ENCODE results near the gene NTM. TPM values are rescaled to one million over a fixed set of nuclear protein-coding genes. Genes with fewer than 3 reads are reported as not detected.

Gene NTM
- total RNA-seq, 1 experiment from 2014 or later: not detected

DNA sequence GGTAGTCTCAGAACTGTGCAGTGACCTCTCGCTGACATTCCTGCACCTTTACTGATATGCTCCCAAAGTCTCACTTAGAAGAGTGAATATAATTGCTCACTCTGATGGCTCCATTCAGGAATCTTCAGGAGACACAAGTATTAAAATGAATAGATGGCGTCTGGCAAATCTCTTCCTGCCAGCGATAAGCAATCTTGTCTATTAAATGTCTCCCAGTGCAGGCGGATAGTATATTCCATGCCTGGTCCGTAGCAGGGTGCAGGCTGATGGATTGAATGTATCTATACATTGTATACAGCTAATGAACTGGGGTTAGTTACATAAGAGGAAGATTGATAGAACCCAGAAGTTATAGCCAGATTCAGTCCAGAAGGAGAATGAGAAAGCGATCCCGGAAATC lies 575.3 kb downstream of the NTM start:
- ATAC-seq (no peak), DNase-seq (ENCODE audit: low read depth, low spot score) (no peak)
- Histone ChIP-seq H3K9ac (ENCODE audit: low read length) (no peak overlapping the region), H3K4me2 (ENCODE audit: low read length) (no peak overlapping the region), H3K9me2 (ENCODE audit: insufficient read depth) (no peaks in the 10 kb centered on the region), H3K27me3 (ENCODE audit: insufficient read depth, low read length) (no peaks in the 10 kb centered on the region), H4K20me1 (ENCODE audit: insufficient read depth) (no peaks in the 10 kb centered on the region), H3K79me2 (ENCODE audit: insufficient read depth, low read length) (no peaks in the 10 kb centered on the region), H3K4me3 (replicated peaks in 1 of 2; ENCODE audit: low read depth in 1 of 2, low read length in 2 of 2) (no peak overlapping the region), H3K4me1 (ENCODE audit: control insufficient read depth in 1 of 2, insufficient read depth in 2 of 2, low read length in 2 of 2) (no peaks in the 10 kb centered on the region), H3K36me3 (ENCODE audit: control insufficient read depth in 1 of 2, insufficient read depth in 2 of 2, low read length in 2 of 2) (no peaks in the 10 kb centered on the region), H2AFZ (ENCODE audit: low read depth, low read length, poor library complexity, severe bottlenecking) (no peak overlapping the region), H3K9me3 (ENCODE audit: control insufficient read depth in 1 of 2, insufficient read depth in 1 of 2, low read depth in 1 of 2, low read length in 2 of 2) (peaks cover 5 to 14% of the 10 kb centered on the region in 2 experiments; a peak in 2 of 4 replicates), H3K27ac (ENCODE audit: low read depth, low read length) (no peak overlapping the region)
- TF ChIP-seq, protein P1, sequence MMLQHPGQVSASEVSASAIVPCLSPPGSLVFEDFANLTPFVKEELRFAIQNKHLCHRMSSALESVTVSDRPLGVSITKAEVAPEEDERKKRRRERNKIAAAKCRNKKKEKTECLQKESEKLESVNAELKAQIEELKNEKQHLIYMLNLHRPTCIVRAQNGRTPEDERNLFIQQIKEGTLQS (IDR thresholded peaks at IDR 0.05): no peak
- TF ChIP-seq JUND (IDR thresholded peaks at IDR 0.05) (no peak), SRF (IDR thresholded peaks at IDR 0.05; ENCODE audit: low read depth) (no peak), EZH2phosphoT487 (IDR thresholded peaks at IDR 0.05; ENCODE audit: borderline replicate concordance) (no peak), ELF1 (IDR thresholded peaks at IDR 0.05; ENCODE audit: borderline replicate concordance, low read depth) (no peak), ZNF274 (IDR thresholded peaks at IDR 0.05; ENCODE audit: low read depth, low read length) (no peak)
- TF ChIP-seq, protein P2, sequence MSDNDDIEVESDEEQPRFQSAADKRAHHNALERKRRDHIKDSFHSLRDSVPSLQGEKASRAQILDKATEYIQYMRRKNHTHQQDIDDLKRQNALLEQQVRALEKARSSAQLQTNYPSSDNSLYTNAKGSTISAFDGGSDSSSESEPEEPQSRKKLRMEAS (IDR thresholded peaks at IDR 0.05): no peak
- TF ChIP-seq, protein P3, sequence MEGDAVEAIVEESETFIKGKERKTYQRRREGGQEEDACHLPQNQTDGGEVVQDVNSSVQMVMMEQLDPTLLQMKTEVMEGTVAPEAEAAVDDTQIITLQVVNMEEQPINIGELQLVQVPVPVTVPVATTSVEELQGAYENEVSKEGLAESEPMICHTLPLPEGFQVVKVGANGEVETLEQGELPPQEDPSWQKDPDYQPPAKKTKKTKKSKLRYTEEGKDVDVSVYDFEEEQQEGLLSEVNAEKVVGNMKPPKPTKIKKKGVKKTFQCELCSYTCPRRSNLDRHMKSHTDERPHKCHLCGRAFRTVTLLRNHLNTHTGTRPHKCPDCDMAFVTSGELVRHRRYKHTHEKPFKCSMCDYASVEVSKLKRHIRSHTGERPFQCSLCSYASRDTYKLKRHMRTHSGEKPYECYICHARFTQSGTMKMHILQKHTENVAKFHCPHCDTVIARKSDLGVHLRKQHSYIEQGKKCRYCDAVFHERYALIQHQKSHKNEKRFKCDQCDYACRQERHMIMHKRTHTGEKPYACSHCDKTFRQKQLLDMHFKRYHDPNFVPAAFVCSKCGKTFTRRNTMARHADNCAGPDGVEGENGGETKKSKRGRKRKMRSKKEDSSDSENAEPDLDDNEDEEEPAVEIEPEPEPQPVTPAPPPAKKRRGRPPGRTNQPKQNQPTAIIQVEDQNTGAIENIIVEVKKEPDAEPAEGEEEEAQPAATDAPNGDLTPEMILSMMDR (IDR thresholded peaks at IDR 0.05 in 2 of 3, conservative IDR thresholded peaks at IDR 0.05 in 1 of 3; ENCODE audit: borderline replicate concordance in 1 of 3, insufficient read depth in 1 of 3, low read depth in 2 of 3, low read length in 2 of 3): no peak
- BruUV-seq (replicated peaks): no TSS peak
- ChIA-PET POLR2A (no interaction called here), CTCF (no interaction called here), RAD21 (ENCODE audit: low non-redundant PET in 1 of 2, low total read pairs in 2 of 2, uncharacterized antibody in 2 of 2, unreplicated experiment in 2 of 2) (no interaction called here)
- intact Hi-C loops (cut with micrococcal nuclease): no loop called here

DNA sequence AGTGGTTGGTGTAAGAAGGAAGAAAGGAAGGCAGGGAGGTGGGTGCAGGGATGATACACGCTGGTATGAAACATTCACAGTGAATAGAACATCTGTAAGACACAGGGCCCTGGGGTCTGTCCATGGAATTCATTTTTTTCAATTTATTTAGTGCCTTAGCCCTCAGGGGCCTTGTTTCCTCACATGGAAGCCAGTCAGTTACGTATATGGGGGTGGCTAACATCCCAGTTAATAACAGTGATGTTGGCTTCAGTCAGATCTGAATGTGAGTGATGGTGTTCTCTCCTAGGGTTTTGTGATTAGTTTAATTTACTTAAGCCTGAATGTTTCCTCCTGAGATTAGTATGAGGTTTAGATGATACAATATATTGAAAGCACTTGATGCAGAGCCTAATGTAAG lies 577.1 kb downstream of the NTM start:
- H2AFZ ChIP-seq (ENCODE audit: low read depth, low read length, poor library complexity, severe bottlenecking): no peak overlapping the region
- no peak for ATAC-seq
- DNase-seq (ENCODE audit: low read depth, low spot score): no peak
- BruUV-seq (replicated peaks): no TSS peak
- no peaks in the 10 kb centered on the region for H3K79me2 ChIP-seq (ENCODE audit: insufficient read depth, low read length)
- no peaks in the 10 kb centered on the region for H3K27me3 ChIP-seq (ENCODE audit: insufficient read depth, low read length)
- intact Hi-C loops (cut with micrococcal nuclease): no loop called here
- H3K27ac ChIP-seq (ENCODE audit: low read depth, low read length): no peak overlapping the region
- no peaks in the 10 kb centered on the region for H3K9me2 ChIP-seq (ENCODE audit: insufficient read depth)
- ChIA-PET RAD21 (ENCODE audit: low non-redundant PET in 1 of 2, low total read pairs in 2 of 2, uncharacterized antibody in 2 of 2, unreplicated experiment in 2 of 2) (no interaction called here), CTCF (no interaction called here), POLR2A (no interaction called here)
- no peak overlapping the region for H3K4me2 ChIP-seq (ENCODE audit: low read length)
- no peak overlapping the region for H3K4me3 ChIP-seq (replicated peaks in 1 of 2; ENCODE audit: low read depth in 1 of 2, low read length in 2 of 2)
- H3K9me3 ChIP-seq (ENCODE audit: control insufficient read depth in 1 of 2, insufficient read depth in 1 of 2, low read depth in 1 of 2, low read length in 2 of 2): peaks cover 5 to 18% of the 10 kb centered on the region in 2 experiments; a peak in 2 of 4 replicates
- H3K9ac ChIP-seq (ENCODE audit: low read length): no peak overlapping the region
- no peaks in the 10 kb centered on the region for H3K4me1 ChIP-seq (ENCODE audit: control insufficient read depth in 1 of 2, insufficient read depth in 2 of 2, low read length in 2 of 2)
- H3K36me3 ChIP-seq (ENCODE audit: control insufficient read depth in 1 of 2, insufficient read depth in 2 of 2, low read length in 2 of 2): no peaks in the 10 kb centered on the region
- no peaks in the 10 kb centered on the region for H4K20me1 ChIP-seq (ENCODE audit: insufficient read depth)
- TF ChIP-seq CEBPB (IDR thresholded peaks at IDR 0.05; ENCODE audit: low read depth) (no peak), CBX3 (IDR thresholded peaks at IDR 0.05; ENCODE audit: low read depth) (no peak), FOSL1 (IDR thresholded peaks at IDR 0.05; ENCODE audit: low read depth) (no peak), SIN3A (IDR thresholded peaks at IDR 0.05; ENCODE audit: low read depth) (no peak), POLR2A (IDR thresholded peaks at IDR 0.05; ENCODE audit: borderline replicate concordance, extremely low read depth, insufficient read depth, insufficient read length) (no peak), JUND (IDR thresholded peaks at IDR 0.05) (no peak), ZFX (IDR thresholded peaks at IDR 0.05) (no peak), ZNF274 (IDR thresholded peaks at IDR 0.05; ENCODE audit: low read depth, low read length) (no peak)
- TF ChIP-seq, protein P2 (IDR thresholded peaks at IDR 0.05): no peak
- TF ChIP-seq, protein P1 (IDR thresholded peaks at IDR 0.05): no peak
- TF ChIP-seq, protein P4, sequence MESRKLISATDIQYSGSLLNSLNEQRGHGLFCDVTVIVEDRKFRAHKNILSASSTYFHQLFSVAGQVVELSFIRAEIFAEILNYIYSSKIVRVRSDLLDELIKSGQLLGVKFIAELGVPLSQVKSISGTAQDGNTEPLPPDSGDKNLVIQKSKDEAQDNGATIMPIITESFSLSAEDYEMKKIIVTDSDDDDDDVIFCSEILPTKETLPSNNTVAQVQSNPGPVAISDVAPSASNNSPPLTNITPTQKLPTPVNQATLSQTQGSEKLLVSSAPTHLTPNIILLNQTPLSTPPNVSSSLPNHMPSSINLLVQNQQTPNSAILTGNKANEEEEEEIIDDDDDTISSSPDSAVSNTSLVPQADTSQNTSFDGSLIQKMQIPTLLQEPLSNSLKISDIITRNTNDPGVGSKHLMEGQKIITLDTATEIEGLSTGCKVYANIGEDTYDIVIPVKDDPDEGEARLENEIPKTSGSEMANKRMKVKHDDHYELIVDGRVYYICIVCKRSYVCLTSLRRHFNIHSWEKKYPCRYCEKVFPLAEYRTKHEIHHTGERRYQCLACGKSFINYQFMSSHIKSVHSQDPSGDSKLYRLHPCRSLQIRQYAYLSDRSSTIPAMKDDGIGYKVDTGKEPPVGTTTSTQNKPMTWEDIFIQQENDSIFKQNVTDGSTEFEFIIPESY (IDR thresholded peaks at IDR 0.05; ENCODE audit: extremely low read depth, insufficient replicate concordance, low read length): no peak

All from HCT116 (cell line).